ENCODE measurements around the gene MAFG. TPM values are rescaled to one million over a fixed set of nuclear protein-coding genes. Genes with fewer than 3 reads are reported as not detected.

The MAFG gene
- total and polyA plus RNA-seq, 2 of the 13 experiments (the other 11 are each of a cell fraction or from before 2014, with no cell fraction given): 14.5 to 20.0 TPM

DNA sequence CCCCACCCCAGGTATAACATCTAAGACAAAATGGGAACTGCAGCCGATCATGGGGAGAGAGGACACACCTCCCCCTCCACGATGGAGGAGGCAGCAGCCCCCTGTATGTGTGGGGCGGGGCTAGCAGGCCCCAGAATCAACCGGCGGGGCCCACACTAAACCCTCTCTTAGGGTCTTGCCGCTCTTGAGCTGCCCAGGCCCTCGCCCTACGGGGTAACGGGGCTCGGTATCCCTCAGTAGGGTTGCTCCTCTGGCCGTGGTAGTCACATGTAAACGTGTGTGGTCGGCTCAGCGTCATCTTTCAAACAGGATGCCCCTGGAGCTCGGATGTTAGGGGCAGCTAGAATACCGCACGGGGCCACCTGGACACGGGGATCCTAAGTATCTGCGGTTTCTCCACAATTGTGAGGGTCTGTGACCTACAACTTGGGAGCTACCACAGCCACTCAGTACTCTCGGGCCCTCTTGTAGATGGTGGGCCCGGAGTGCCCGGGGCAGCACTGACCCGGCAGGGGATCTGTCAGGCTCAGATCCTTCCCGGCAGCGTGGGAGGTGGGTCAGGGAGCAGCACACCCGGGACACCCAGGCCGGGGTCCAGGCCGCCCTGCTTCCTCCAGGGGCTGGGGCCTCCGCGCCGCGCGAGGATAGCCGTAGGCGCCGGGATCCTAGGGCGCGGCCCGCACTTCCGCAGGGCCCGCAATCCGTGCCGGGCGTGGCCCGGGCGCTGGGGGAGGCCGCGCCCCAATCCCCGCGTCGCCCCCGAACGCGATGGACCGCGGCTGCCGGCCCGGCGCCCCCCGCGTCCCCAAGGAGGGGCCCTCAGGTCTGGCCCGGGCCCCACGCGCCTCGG is 57.2 kb downstream of the MAFG start (continued):
- TF ChIP-seq REL (CRISPR knock-in tag; conservative IDR thresholded peaks at IDR 0.05) (no peak), ERF (CRISPR knock-in tag; IDR thresholded peaks at IDR 0.05) (peak; percentile 5; the same call in 1 of the 2 replicates), ZNF234 (CRISPR knock-in tag; conservative IDR thresholded peaks at IDR 0.05) (0 out of 2 replicates have a peak, but pooled peaks have one; percentile 71), MEF2D (CRISPR knock-in tag; IDR thresholded peaks at IDR 0.05) (0 out of 2 replicates have a peak, but pooled peaks have one; percentile 40), ARNTL (CRISPR knock-in tag; IDR thresholded peaks at IDR 0.05) (peak; percentile 57; the same call in 1 of the 2 replicates), NCOA5 (CRISPR knock-in tag; IDR thresholded peaks at IDR 0.05) (no peak), ZBTB20 (CRISPR knock-in tag; IDR thresholded peaks at IDR 0.05; ENCODE audit: borderline replicate concordance, low read depth) (0 out of 2 replicates have a peak, but pooled peaks have one; percentile 73), ZBTB42 (CRISPR knock-in tag; IDR thresholded peaks at IDR 0.05) (peak; percentile 50; the same call in 1 of the 2 replicates), SOX13 (IDR thresholded peaks at IDR 0.05) (no peak), SOX13 (CRISPR knock-in tag; conservative IDR thresholded peaks at IDR 0.05 in 1 of 2, IDR thresholded peaks at IDR 0.05 in 1 of 2) (no peak), ATF7-NPFF (CRISPR knock-in tag; IDR thresholded peaks at IDR 0.05; ENCODE audit: low read depth) (peak; percentile 74; the same call in 1 of the 2 replicates), ATAD3A (CRISPR knock-in tag; IDR thresholded peaks at IDR 0.05) (no peak), ZNF766 (CRISPR knock-in tag; IDR thresholded peaks at IDR 0.05; ENCODE audit: borderline replicate concordance) (0 out of 2 replicates have a peak, but pooled peaks have one; percentile 55), SRY (CRISPR knock-in tag; IDR thresholded peaks at IDR 0.05) (peak; percentile 36), ZNF256 (CRISPR knock-in tag; conservative IDR thresholded peaks at IDR 0.05) (0 out of 2 replicates have a peak, but pooled peaks have one; percentile 51), CENPT (CRISPR knock-in tag; IDR thresholded peaks at IDR 0.05; ENCODE audit: low read depth) (no peak), ZNF430 (CRISPR knock-in tag; IDR thresholded peaks at IDR 0.05) (no peak), ZNF670 (CRISPR knock-in tag; IDR thresholded peaks at IDR 0.05; ENCODE audit: borderline replicate concordance) (peak; percentile 58; the same call in 1 of the 2 replicates), JUND (CRISPR knock-in tag; IDR thresholded peaks at IDR 0.05) (no peak)
- TF ChIP-seq, protein P1, sequence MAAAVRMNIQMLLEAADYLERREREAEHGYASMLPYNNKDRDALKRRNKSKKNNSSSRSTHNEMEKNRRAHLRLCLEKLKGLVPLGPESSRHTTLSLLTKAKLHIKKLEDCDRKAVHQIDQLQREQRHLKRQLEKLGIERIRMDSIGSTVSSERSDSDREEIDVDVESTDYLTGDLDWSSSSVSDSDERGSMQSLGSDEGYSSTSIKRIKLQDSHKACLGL (CRISPR knock-in tag; IDR thresholded peaks at IDR 0.05): peak; percentile 29; the same call in 1 of the 2 replicates
- TF ChIP-seq, protein P2, sequence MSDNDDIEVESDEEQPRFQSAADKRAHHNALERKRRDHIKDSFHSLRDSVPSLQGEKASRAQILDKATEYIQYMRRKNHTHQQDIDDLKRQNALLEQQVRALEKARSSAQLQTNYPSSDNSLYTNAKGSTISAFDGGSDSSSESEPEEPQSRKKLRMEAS (IDR thresholded peaks at IDR 0.05): peak; percentile 38
- TF ChIP-seq, protein P3, sequence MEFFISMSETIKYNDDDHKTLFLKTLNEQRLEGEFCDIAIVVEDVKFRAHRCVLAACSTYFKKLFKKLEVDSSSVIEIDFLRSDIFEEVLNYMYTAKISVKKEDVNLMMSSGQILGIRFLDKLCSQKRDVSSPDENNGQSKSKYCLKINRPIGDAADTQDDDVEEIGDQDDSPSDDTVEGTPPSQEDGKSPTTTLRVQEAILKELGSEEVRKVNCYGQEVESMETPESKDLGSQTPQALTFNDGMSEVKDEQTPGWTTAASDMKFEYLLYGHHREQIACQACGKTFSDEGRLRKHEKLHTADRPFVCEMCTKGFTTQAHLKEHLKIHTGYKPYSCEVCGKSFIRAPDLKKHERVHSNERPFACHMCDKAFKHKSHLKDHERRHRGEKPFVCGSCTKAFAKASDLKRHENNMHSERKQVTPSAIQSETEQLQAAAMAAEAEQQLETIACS (CRISPR knock-in tag; IDR thresholded peaks at IDR 0.05): peak; percentile 30; the same call in 1 of the 2 replicates
- TF ChIP-seq, protein P4, sequence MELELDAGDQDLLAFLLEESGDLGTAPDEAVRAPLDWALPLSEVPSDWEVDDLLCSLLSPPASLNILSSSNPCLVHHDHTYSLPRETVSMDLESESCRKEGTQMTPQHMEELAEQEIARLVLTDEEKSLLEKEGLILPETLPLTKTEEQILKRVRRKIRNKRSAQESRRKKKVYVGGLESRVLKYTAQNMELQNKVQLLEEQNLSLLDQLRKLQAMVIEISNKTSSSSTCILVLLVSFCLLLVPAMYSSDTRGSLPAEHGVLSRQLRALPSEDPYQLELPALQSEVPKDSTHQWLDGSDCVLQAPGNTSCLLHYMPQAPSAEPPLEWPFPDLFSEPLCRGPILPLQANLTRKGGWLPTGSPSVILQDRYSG (CRISPR knock-in tag; IDR thresholded peaks at IDR 0.05): 0 out of 2 replicates have a peak, but pooled peaks have one; percentile 29
- TF ChIP-seq, protein P5, sequence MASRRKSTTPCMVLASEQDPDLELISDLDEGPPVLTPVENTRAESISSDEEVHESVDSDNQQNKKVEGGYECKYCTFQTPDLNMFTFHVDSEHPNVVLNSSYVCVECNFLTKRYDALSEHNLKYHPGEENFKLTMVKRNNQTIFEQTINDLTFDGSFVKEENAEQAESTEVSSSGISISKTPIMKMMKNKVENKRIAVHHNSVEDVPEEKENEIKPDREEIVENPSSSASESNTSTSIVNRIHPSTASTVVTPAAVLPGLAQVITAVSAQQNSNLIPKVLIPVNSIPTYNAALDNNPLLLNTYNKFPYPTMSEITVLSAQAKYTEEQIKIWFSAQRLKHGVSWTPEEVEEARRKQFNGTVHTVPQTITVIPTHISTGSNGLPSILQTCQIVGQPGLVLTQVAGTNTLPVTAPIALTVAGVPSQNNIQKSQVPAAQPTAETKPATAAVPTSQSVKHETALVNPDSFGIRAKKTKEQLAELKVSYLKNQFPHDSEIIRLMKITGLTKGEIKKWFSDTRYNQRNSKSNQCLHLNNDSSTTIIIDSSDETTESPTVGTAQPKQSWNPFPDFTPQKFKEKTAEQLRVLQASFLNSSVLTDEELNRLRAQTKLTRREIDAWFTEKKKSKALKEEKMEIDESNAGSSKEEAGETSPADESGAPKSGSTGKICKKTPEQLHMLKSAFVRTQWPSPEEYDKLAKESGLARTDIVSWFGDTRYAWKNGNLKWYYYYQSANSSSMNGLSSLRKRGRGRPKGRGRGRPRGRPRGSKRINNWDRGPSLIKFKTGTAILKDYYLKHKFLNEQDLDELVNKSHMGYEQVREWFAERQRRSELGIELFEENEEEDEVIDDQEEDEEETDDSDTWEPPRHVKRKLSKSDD (CRISPR knock-in tag; IDR thresholded peaks at IDR 0.05; ENCODE audit: low read depth): no peak

Data from HepG2 (cell line).